COLO829 (cell line): Measurements from ENCODE around the gene TRIM46.
"Not testable (repeated sequence)": the region's sequence is repeated elsewhere in the genome, so short reads cannot be mapped to it uniquely, and the experiment has no call there.

ENCODE experiments used
- DNase-seq: peaks from one replicate; pipeline ENCODE4 v3.0.0; 2012; ENCODE audit warnings: low spot score

TRIM46 gene

GRCh38 chr1:155205969-155206593, 32.4 kb downstream of the TRIM46 start:
- DNase-seq, result no peak

GRCh38 chr1:155206891-155207805, 33.5 kb downstream of the TRIM46 start:
- DNase-seq, result peak; percentile 69

- no peak for DNase-seq
Measured at GRCh38 chr1:155207806-155208540, 34.3 kb downstream of the TRIM46 start, which contains the start of gene THBS3. TSS of gene THBS3 (minus strand) at chr1:155207897. CDS start at chr1:155207876, 21 bp downstream.

GRCh38 chr1:155208541-155209311, 35.1 kb downstream of the TRIM46 start, which contains the start of gene MTX1:
TSS of gene MTX1 (plus strand) at chr1:155208695. CDS start at chr1:155208805, 110 bp downstream.
- peak; percentile 78 for DNase-seq

- DNase-seq, result no peak
Measured at GRCh38 chr1:155209312-155209721, 35.7 kb downstream of the TRIM46 start.

- DNase-seq, result no peak
Measured at GRCh38 chr1:155210314-155211104, 36.9 kb downstream of the TRIM46 start.

GRCh38 chr1:155211381-155212050, 37.9 kb downstream of the TRIM46 start:
- DNase-seq, result not testable (repeated sequence)

- DNase-seq, result not testable (repeated sequence)
Measured at GRCh38 chr1:155212051-155212440, 38.4 kb downstream of the TRIM46 start.

- not testable (repeated sequence) for DNase-seq
Measured at GRCh38 chr1:155214702-155215101, 41.1 kb downstream of the TRIM46 start.

GRCh38 chr1:155218854-155219591, 45.4 kb downstream of the TRIM46 start:
- peak; percentile 78 for DNase-seq

- no peak for DNase-seq
Measured at GRCh38 chr1:155219592-155220031, 46.0 kb downstream of the TRIM46 start.

GRCh38 chr1:155220211-155220965, 46.7 kb downstream of the TRIM46 start:
- not testable (repeated sequence) for DNase-seq

GRCh38 chr1:155223047-155223446, 49.4 kb downstream of the TRIM46 start:
- DNase-seq, result no peak

- not testable (repeated sequence) for DNase-seq
Measured at GRCh38 chr1:155225404-155225759, 51.7 kb downstream of the TRIM46 start.

GRCh38 chr1:155226188-155226909, 52.7 kb downstream of the TRIM46 start:
- peak; percentile 80 for DNase-seq

- DNase-seq, result peak; percentile 58
Measured at GRCh38 chr1:155226910-155227260, 53.2 kb downstream of the TRIM46 start.

GRCh38 chr1:155227261-155228095, 53.8 kb downstream of the TRIM46 start:
- peak; percentile 100 for DNase-seq
